Upper lobe of right lung (tissue), 1 donor: ENCODE results near the gene PDP2. TPM values are rescaled to one million over a fixed set of nuclear protein-coding genes. Genes with fewer than 3 reads are reported as not detected.

Source experiments
- ATAC-seq: fragments of 200-7000 bp; cut with Tn5 transposase; one replicate; pipeline ENCODE4 v1.9.1; 2020; ENCODE audit warnings: mild to moderate bottlenecking, moderate library complexity
- DNase-seq: peaks from one replicate; pipeline ENCODE4 v3.0.0-alpha.2; 2020
- H3K27ac ChIP-seq: fragments of 200-600 bp; one replicate; pipeline ENCODE4 v1.8.0; 2022
- H3K27me3 ChIP-seq: fragments of 200-600 bp; one replicate; pipeline ENCODE4 v1.8.0; 2022; ENCODE audit warnings: mild to moderate bottlenecking
- H3K36me3 ChIP-seq: fragments of 200-600 bp; one replicate; pipeline ENCODE4 v1.8.0; 2022
- H3K4me1 ChIP-seq: fragments of 200-600 bp; one replicate; pipeline ENCODE4 v1.8.0; 2022
- H3K4me3 ChIP-seq: fragments of 200-600 bp; one replicate; pipeline ENCODE4 v1.8.0; 2022; ENCODE audit warnings: mild to moderate bottlenecking
- H3K9me3 ChIP-seq: fragments of 200-600 bp; one replicate; pipeline ENCODE4 v1.8.0; 2022
- intact Hi-C: fragments of 100-400 bp; cut with DNase I; formaldehyde crosslinking; loops from one replicate; pipeline ENCODE4 v1.11.0; 2022
- total RNA-seq: library from RNA; stranded (reverse); fragmentation: NEBNext Ultra II Directional; extraction: Animal tissue kit (Norgen Biotek cat#: 25700); gene quantifications from one replicate; pipeline ENCODE4 v1.2.1, GENCODE V29; 2021
- TF ChIP-seq, protein P1 (sequence below): fragments of 200-600 bp; IDR thresholded peaks from one replicate; pipeline ENCODE4 v1.8.0; 2022; ENCODE audit warnings: antibody characterized with exemption
- donor health status: DM: no; HTN: yes; CAD: no; lungs with severe emphysema.

PDP2 gene
- total RNA-seq, 1 donor from 2014 or later = 22.4 TPM

DNA sequence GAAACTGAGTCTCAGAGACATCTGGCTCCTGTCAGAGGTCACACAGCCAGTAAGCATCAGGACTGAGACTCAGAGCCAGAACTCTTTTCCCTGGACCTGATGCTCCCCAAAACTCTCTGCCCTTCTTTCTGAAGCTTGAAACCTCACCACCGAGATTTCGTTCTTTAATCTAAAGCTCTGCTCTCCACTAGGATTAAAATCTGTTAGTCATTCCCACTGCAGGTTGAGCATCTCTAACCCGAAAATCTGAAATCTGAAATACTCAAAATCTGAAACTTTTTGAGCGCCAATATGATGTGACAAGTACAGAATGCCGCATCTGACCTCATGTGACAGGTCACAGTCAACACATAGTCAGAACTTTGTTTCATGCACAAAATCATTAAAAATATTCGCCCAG, 36.2 kb downstream of the PDP2 start:
- Histone ChIP-seq H3K4me1 (no peaks in the 10 kb centered on the region), H3K4me3 (no peak overlapping the region), H3K27me3 (no peaks in the 10 kb centered on the region), H3K36me3 (no peaks in the 10 kb centered on the region), H3K27ac (no peak overlapping the region), H3K9me3 (no peaks in the 10 kb centered on the region)
- ATAC-seq = no peak
- intact Hi-C loops = no loop called here
- TF ChIP-seq, protein P1, sequence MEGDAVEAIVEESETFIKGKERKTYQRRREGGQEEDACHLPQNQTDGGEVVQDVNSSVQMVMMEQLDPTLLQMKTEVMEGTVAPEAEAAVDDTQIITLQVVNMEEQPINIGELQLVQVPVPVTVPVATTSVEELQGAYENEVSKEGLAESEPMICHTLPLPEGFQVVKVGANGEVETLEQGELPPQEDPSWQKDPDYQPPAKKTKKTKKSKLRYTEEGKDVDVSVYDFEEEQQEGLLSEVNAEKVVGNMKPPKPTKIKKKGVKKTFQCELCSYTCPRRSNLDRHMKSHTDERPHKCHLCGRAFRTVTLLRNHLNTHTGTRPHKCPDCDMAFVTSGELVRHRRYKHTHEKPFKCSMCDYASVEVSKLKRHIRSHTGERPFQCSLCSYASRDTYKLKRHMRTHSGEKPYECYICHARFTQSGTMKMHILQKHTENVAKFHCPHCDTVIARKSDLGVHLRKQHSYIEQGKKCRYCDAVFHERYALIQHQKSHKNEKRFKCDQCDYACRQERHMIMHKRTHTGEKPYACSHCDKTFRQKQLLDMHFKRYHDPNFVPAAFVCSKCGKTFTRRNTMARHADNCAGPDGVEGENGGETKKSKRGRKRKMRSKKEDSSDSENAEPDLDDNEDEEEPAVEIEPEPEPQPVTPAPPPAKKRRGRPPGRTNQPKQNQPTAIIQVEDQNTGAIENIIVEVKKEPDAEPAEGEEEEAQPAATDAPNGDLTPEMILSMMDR = no peak
- DNase-seq = no peak

DNA sequence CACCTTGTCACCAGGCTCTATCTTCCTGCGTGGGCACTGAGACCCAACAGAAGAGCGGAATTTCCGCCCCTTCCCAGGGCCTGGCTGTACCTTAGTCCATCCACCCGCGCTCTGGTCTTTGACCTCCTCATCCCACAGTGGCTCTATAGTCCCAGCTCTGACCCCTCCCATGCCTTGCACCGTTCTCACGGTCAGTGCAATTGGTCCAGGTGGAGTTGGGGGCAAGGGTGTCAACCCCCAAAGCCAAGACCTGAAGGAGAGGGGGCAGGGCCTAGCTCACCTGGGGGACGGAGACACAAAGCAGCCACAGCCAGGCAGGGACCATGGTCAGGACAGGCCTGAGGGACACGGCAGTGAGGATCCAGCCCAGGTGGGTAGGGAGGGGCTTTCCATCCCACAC, 37.4 kb downstream of the PDP2 start:
- TF ChIP-seq, protein P1 = no peak
- no peaks in the 10 kb centered on the region for H3K4me1 ChIP-seq
- H3K36me3 ChIP-seq = no peaks in the 10 kb centered on the region
- ATAC-seq (no peak), DNase-seq (no peak)
- H3K4me3 ChIP-seq = no peak overlapping the region
- no peaks in the 10 kb centered on the region for H3K9me3 ChIP-seq
- intact Hi-C loops = no loop called here
- H3K27ac ChIP-seq = no peak overlapping the region
- no peaks in the 10 kb centered on the region for H3K27me3 ChIP-seq

DNA sequence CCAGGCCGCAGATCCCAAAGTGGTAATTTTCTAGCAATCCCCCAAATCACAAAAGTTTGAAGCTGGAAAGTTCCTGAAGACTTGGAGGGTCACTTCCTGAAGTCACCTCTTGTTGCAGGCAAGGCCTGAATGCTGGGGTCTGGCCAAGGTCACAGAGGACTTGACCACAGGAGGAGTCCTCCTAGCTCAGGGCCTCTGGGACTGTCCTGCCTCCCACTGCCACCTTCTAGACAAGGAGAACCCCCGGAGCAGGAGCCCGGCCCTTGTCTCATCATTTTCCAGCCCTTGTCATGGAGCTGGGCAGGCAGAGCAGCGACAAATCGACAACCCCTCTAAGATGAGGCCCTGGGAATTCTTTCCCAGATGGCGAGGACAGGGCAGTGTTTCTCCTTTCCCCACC, 38.0 kb downstream of the PDP2 start:
- DNase-seq (no peak), ATAC-seq (no peak)
- intact Hi-C loops = no loop called here
- Histone ChIP-seq H3K27ac (no peak overlapping the region), H3K27me3 (no peaks in the 10 kb centered on the region), H3K4me1 (no peaks in the 10 kb centered on the region), H3K4me3 (no peak overlapping the region), H3K36me3 (no peaks in the 10 kb centered on the region), H3K9me3 (no peaks in the 10 kb centered on the region)
- TF ChIP-seq, protein P1 = no peak

DNA sequence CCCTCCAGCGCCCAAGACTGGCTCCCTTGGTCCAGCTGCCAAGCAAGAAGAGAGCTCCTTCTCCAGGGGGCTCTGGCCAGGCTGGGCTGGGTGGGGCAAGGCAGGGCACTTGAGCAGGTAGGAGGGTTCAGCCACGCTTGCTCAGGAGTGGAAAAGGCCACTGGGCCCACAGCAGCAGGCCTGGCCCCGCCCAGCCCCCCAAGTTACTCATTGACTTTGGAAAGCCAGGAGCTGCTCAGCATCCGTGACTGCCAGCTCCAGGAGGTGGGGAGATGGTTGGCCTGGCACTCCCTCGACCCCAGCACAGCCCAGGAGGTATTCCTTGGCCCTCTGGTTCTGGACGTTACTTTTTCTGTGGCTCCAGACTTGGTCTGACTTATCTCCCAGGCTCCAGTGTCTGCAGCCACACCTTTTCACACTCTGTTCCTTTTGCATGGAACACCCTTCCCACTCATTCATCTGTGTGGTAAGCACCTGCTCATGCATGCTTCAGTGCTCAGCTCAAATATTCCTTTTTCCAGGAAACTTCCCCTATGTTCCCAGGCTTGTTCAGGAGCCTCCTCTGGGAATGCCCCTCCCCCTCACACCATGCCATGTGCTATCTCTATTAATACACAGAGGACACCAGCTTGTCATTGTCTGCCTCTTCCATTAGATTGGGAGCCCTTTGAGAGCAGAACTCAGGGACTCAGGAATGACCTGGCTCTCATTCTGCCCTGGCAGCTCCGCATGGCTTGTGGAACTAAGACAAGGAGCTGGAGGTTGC, 38.7 kb downstream of the PDP2 start, which contains the start of gene CDH16:
CDH16 (minus strand) TSS at position 83 of the 766 bp plus-strand sequence. CDS start 820 bp downstream, outside the sequence.
- peaks cover 1% of the 10 kb centered on the region for H3K4me1 ChIP-seq
- no peak within 1 kb of the TSS for H3K27ac ChIP-seq
- DNase-seq = no peak
- no peaks in the 10 kb centered on the region for H3K27me3 ChIP-seq
- ATAC-seq = no peak
- H3K4me3 ChIP-seq = no peak within 1 kb of the TSS
- H3K9me3 ChIP-seq = no peaks in the 10 kb centered on the region
- TF ChIP-seq, protein P1 = no peak
- no peaks in the 10 kb centered on the region for H3K36me3 ChIP-seq
- intact Hi-C loops = no loop called here

DNA sequence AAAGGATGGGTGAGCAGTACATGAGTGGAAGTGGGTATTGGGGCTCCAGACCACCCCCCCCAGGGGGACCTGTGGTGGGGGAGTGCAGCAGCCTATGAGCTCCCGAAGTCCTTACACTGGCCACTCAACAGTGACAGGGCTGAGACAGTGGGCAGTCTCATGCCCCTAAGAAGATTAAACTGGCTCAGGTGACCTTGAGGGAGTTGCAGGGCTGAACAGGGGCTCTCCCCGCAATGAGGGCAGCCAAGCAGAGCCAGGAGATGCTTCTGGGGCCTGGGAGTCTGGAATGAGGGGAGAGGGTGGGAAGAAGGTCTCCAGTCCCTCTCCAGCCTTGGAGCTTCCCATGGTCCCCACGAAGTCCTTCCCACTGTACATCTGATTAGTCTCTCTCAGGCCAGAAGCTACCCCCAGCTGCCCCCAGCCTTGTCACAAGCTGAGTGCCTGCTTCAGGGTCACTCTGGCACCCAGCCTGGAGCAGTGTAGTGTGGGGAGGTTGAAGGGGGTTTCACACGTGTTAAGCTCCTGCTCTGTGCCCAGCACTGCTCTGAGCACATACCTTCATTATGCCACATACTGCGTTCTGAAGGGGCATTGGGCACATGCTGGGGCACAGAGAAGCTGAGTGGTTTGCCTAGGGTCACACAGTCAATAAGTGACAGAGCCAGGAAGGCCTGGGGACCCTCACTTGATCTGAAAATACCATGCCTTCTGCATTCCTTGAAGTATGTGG, 39.4 kb downstream of the PDP2 start:
- Histone ChIP-seq H3K27me3 (peaks cover 5% of the 10 kb centered on the region), H3K4me1 (peaks cover 9% of the 10 kb centered on the region), H3K4me3 (no peak overlapping the region), H3K9me3 (no peaks in the 10 kb centered on the region), H3K27ac (no peak overlapping the region), H3K36me3 (no peaks in the 10 kb centered on the region)
- TF ChIP-seq, protein P1 = no peak
- no peak for ATAC-seq
- no peak for DNase-seq
- intact Hi-C loops = no loop called here
